ENCODE data around the gene PDE7B. TPM values are rescaled to one million over a fixed set of nuclear protein-coding genes. Genes with fewer than 3 reads are reported as not detected.

Gene PDE7B
- total and polyA plus RNA-seq, 2 of the 8 experiments (the other 6 are each of a cell fraction or from before 2014, with no cell fraction given), result not detected

- Histone ChIP-seq H3K27me3 (replicated peaks in 1 of 4; ENCODE audit: control insufficient read depth in 3 of 4, extremely low read depth in 1 of 4, insufficient read depth in 3 of 4, low read length in 3 of 4) (no peaks in the 10 kb centered on the region), H3K79me1 (ENCODE audit: low read depth, low read length) (no peaks in the 10 kb centered on the region), H3K79me2 (ENCODE audit: control insufficient read depth in 1 of 2, insufficient read depth in 2 of 2, low read length in 2 of 2) (no peaks in the 10 kb centered on the region), H4K91ac (replicated peaks; ENCODE audit: insufficient read length, low read length) (no peak overlapping the region), H3K23me2 (ENCODE audit: low read depth, low read length) (no peaks in the 10 kb centered on the region), H2BK20ac (ENCODE audit: low read length) (no peak overlapping the region), H2BK12ac (ENCODE audit: low read depth, low read length) (no peak overlapping the region), H3K4ac (replicated peaks; ENCODE audit: insufficient read length, low read depth, low read length) (no peak overlapping the region), H3K4me1 (replicated peaks in 1 of 4; ENCODE audit: control insufficient read depth in 3 of 4, insufficient read depth in 4 of 4, low read length in 3 of 4) (no peaks in the 10 kb centered on the region), H3K18ac (ENCODE audit: extremely low read depth, low read length) (no peak overlapping the region), H4K20me1 (replicated peaks in 1 of 2; ENCODE audit: control insufficient read depth in 1 of 2, insufficient read depth in 2 of 2, low read length in 2 of 2) (no peaks in the 10 kb centered on the region), H2BK120ac (replicated peaks; ENCODE audit: low read depth, low read length) (no peak overlapping the region), H3K9me3 (ENCODE audit: insufficient read depth in 2 of 2, low read depth in 1 of 2, low read length in 1 of 2) (no peaks in the 10 kb centered on the region), H3K27ac (ENCODE audit: low read depth, low read length) (no peak overlapping the region), H4K8ac (ENCODE audit: extremely low read depth, insufficient read depth, low read length) (no peak overlapping the region), H3K9ac (replicated peaks in 1 of 4; ENCODE audit: extremely low read depth in 1 of 4, low read depth in 3 of 4, low read length in 3 of 4) (no peak overlapping the region), H2BK5ac (ENCODE audit: low read depth, low read length) (no peak overlapping the region), H3K14ac (ENCODE audit: insufficient read length) (no peak overlapping the region), H2BK15ac (ENCODE audit: low read length) (no peak overlapping the region), H2AFZ (ENCODE audit: low read length) (no peak overlapping the region), H4K5ac (ENCODE audit: insufficient read length, low read depth, low read length) (no peak overlapping the region), H3K36me3 (ENCODE audit: control insufficient read depth in 2 of 4, insufficient read depth in 4 of 4, low read length in 3 of 4) (no peaks in the 10 kb centered on the region), H3K23ac (ENCODE audit: insufficient read length) (no peak overlapping the region), H3K56ac (replicated peaks; ENCODE audit: insufficient read length, low read depth, low read length) (no peak overlapping the region), H3K4me2 (ENCODE audit: insufficient read depth in 1 of 2, low read depth in 2 of 2, low read length in 2 of 2) (no peak overlapping the region), H3K4me3 (ENCODE audit: extremely low read depth in 1 of 4, insufficient read depth in 2 of 4, low read depth in 3 of 4, low read length in 4 of 4) (no peak overlapping the region), H2AK5ac (ENCODE audit: low read depth, low read length) (no peak overlapping the region)
- 83% methylated on average over 2 of the region's 2 CpGs; no CpG with 5 or more reads in 1 of the 2 experiments for WGBS, 2 experiments (ENCODE audit: extremely low coverage in 1 of 2, insufficient coverage in 1 of 2, insufficient read length in 1 of 2, insufficient replicate concordance in 2 of 2, low coverage in 1 of 2, low lambda C conversion rate in 2 of 2, missing lambda C conversion rate in 1 of 2)
- no peak for FAIRE-seq
- POLR2A ChIA-PET (ENCODE audit: partially characterized antibody), result no interaction called here
- no peak for DNase-seq (ENCODE audit: low read depth in 1 of 2, low spot score in 2 of 2)
- no peak for TF ChIP-seq RBBP5 (IDR thresholded peaks at IDR 0.05; ENCODE audit: borderline replicate concordance, low read depth, low read length)
- CTCF ChIA-PET (ENCODE audit: partially characterized antibody), result interaction anchor here (1.5 to 1.6 kb wide), 2 partner anchors 14 to 234 kb away, joined by 4 read pairs; no protein-coding TSS in a partner anchor
Observed at GRCh38 chr6:135992739-135993138, 141.2 kb downstream of the PDE7B start.

Measured in H1 (cell line).